ENCODE data around the gene SAT1.
"Not testable (repeated sequence)": the region's sequence is repeated elsewhere in the genome, so short reads cannot be mapped to it uniquely, and the experiment has no call there.

The SAT1 gene

GRCh38 chrX:23782863-23783588 lies at the start of gene SAT1:
TSS of gene SAT1 (plus strand) at chrX:23783173. CDS start at chrX:23783352, 179 bp downstream.
- DNase-seq (ENCODE audit: low spot score): peak; percentile 87

GRCh38 chrX:23736030-23736429 lies 46.9 kb upstream of the SAT1 start:
- DNase-seq (ENCODE audit: low spot score): no peak

GRCh38 chrX:23737413-23737812 lies 45.6 kb upstream of the SAT1 start:
- DNase-seq (ENCODE audit: low spot score): no peak

- DNase-seq (ENCODE audit: low spot score): peak; percentile 16
Observed at GRCh38 chrX:23742174-23742696, 40.7 kb upstream of the SAT1 start.

DNA sequence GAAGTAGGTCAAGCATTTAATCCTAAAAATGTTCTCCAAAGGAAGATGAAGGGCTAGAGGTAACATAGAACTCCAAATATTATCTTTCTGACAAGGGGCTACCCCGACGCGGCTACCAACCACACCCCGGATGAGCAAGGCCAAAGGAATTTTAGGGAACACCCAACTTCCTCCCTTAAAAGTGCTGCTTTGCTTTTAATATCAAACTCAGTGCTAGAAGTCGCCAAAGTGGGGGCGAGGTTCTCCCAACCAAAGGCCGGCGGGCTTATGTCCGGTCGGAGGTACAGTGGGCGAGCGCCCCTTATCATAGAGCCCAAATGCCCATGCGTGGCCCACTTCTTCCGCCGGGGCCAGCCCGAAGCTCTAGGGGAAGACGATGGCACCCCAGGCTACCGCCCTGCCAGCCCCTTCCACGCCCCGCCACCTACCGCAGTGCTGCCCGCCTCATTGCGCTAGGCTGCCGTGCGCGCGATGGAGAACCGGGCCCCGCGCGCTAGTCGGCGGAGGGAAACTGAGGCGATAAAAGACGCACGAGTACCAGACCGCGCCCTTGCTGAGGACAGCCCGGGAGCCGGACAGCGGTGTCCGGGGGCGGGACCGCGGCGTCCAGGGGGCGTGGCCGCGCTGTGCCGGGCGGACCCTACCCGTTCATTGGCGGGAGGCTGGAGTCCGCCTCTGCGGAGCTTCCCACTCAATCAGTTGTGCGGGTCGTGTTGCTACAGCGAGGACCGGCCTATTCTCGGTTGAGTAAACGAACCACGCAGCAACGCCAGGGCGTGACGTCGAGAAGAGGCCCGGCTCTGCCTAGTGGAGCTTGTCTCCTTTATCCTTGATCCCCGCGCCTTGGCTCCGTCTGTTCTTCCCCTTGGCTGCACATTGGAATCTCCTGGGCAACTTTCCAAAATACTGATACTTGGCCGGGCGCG lies 40.0 kb upstream of the SAT1 start, which contains the start of gene ACOT9:
Gene ACOT9, minus strand, starts transcription at position 580 of the 926 bp plus-strand sequence. Its CDS starts 132 bp downstream, at position 448.
- peak; percentile 74 for DNase-seq (ENCODE audit: low spot score)

DNA sequence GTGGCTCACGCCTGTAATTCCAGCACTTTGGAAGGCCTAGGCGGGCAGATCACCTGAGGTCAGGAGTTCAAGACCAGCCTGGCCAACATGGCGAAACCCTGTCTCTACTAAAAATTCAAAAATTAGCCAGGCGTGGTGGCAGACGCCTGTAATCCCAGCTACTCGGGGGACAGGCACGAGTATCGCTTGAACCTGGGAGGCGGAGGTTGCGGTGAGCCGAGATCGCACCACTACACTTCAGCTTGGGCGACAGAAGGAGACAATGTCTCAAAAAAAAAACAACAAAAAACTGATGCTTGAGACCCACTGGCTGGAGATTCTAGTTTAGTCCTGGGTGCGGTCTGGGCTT lies 39.4 kb upstream of the SAT1 start:
- DNase-seq (ENCODE audit: low spot score): not testable (repeated sequence)

GRCh38 chrX:23745786-23746185 lies 37.2 kb upstream of the SAT1 start:
- DNase-seq (ENCODE audit: low spot score): no peak

GRCh38 chrX:23749129-23749528 lies 33.8 kb upstream of the SAT1 start:
- DNase-seq (ENCODE audit: low spot score): no peak

DNA sequence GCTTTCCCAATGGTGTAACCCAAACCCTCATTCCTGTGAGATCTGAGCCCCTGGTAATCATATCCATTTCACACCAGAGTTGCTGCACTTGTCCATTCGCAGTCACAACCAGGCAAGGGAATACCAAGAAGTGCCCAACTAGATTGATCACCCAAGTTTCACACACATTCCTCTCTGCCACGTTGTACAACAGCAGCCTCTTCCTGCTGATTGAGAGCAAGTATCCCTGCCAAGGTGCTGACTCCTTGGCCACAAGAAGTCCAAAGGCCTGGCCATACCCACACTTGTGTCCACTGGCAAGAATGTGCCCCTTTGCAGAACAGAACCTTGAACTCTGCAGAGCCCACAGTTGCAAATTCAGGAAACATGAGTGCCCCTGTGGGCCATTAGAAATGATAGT lies 33.4 kb upstream of the SAT1 start:
- DNase-seq (ENCODE audit: low spot score): no peak

GRCh38 chrX:23752740-23753415 lies 30.1 kb upstream of the SAT1 start:
- no peak for DNase-seq (ENCODE audit: low spot score)

- DNase-seq (ENCODE audit: low spot score): no peak
Observed at GRCh38 chrX:23754664-23755063, 28.3 kb upstream of the SAT1 start.

GRCh38 chrX:23756165-23756564 lies 26.8 kb upstream of the SAT1 start:
- DNase-seq (ENCODE audit: low spot score): peak; percentile 32

DNA sequence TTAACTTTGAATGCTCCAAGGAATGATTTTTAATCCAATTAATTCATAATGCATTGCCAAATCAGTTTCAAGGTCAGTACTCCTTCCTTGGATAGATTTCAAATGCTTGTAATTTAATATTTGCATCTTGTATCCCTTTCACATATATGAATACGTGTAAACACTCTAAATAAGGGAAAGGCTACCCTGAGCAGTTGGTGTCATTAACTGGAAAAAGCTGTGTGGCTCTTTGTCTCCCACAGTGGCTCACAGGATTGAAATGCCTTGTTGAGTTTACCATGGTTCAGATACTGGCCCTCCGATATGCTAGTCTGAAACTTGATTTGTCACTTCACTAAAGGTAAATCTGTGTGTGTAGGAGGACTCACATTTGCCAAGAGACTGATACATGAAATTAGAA lies 23.2 kb upstream of the SAT1 start:
- no peak for DNase-seq (ENCODE audit: low spot score)

- no peak for DNase-seq (ENCODE audit: low spot score)
Observed at GRCh38 chrX:23764188-23764984, 18.6 kb upstream of the SAT1 start.

DNA sequence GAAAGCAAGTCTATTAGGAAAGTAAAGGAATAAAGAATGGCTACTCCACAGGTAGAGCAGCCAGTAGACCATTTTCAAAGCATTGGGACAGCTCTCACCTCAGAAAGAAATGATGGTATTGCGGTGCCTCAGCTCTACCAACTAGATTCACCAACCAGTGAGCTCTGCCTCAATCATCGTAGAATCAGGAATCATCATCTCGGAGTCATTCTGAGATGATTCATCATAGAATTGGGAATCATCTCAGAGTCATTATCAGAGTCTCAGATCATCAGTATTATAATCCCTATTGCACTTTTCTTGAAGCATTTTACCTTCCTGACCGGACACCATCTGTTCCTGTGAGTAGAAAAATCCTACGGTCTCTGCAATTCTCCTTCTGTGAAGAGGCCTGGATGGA lies 17.5 kb upstream of the SAT1 start:
- DNase-seq (ENCODE audit: low spot score): no peak

DNA sequence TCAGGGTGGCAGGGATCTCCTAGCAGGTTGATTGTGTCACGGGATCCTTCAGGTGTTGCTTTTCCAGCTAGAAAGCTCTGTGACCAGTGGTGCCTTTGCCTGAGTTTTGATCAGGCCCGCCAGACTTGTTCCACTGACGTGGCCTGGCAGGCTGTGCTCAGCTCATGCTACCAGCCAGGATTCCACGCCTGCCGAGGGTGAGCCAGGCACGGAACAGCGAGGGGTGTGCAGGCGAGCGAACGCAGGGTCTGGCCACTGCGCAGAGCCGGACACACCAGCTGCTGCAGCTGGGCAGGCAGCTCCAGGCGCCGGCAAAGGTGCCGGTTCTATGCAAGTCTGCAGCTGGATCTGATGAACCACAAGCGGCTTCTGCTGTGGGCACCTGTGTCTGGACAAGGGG lies 17.1 kb upstream of the SAT1 start:
- DNase-seq (ENCODE audit: low spot score): no peak

- DNase-seq (ENCODE audit: low spot score): no peak
Observed at GRCh38 chrX:23766650-23767551, 16.1 kb upstream of the SAT1 start.

DNA sequence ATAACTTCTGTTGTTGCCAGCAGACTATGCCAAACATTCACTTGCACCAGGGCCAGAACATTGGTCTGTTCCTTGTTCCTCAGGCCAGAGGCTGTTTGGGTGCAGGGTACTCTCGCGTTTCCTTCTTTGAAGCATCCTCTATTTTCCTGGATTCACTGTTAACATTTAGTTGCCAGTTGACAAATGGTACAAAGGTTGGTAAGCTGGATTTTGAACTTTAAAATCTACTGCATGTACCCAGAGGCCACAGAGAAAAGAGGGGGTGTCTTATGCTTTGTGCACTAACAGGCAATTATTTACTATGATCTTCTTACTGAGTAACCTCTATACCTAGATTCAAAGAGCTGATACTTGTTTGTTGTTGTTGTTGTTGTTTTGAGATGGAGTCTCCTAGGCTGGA lies 12.8 kb upstream of the SAT1 start:
- DNase-seq (ENCODE audit: low spot score): no peak

GRCh38 chrX:23771086-23771485 lies 11.9 kb upstream of the SAT1 start:
- not testable (repeated sequence) for DNase-seq (ENCODE audit: low spot score)

DNA sequence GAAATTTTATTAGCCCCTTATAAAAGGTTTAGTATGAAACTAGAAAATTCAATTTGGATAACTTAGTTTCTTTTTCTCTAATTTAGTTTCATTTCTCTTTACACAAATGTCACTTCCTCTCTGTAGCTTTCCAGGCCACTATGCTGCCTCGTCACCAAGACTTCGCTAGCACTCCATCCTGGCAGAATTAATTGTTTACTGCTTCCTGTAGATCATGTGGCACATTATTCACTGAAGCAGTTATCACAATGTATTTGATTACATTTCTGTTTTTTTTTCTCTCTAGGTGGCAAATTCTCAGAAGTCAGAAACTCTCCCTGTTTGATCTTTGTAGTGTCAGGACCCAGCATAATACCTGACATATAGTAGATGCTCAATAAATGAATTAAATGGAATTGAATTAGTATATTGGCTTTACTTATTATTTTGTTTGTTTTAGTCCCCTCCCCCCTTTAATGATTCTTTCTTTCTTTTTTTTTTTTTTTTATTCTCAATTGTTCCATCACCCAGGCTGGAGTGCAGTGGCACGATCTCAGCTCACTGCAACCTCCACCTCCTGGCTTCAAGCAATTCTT lies 9.3 kb upstream of the SAT1 start:
- DNase-seq (ENCODE audit: low spot score): peak; percentile 55
